ENCODE measurements around the gene ARL10.

ARL10 gene

DNA sequence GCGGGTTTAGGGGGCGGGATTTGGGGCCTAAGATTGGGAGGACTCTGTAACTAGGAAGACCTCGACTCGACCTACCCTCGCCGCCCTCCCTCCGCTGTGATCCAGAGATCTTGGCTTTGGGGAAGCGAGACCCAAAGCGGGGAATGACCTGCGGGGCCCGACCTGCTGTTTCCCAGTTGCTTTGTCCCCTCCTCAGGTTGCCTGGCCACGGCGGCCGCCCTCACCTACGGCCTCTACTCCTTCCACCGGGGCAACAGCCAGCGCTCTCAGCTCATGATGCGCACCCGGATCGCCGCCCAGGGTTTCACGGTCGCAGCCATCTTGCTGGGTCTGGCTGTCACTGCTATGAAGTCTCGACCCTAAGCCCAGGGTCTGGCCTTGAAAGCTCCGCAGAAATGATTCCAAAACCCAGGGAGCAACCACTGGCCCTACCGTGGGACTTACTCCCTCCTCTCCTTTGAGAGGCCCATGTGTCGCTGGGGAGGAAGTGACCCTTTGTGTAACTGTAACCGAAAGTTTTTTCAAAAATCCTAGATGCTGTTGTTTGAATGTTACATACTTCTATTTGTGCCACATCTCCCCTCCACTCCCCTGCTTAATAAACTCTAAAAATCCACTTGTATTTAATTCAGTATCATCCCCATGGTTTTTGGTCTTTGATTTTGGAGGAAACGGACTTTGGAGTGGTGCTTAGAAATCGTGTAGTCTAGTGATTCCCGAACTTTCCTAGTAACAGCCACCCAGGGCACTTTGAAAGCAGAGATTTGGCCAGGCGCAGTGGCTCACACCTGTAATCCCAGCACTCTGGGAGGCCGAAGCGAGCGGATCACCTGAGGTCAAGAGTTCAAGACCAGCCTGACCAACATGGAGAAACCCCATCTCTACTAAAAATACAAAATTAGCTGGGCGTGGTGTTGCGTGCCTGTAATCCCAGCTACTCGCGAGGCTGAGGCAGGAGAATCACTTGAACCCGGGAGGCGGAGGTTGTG lies 24.1 kb downstream of the ARL10 start:
- Mint-ChIP-seq H3K4me3 (peak overlapping the region; percentile 98), H3K27me3 (no peaks in the 10 kb centered on the region), H3K27ac (peak overlapping the region; percentile 100), H3K4me1 (ENCODE audit: low read depth) (peaks cover 35% of the 10 kb centered on the region), H3K36me3 (ENCODE audit: low read depth) (peaks cover 92% of the 10 kb centered on the region), H3K9me3 (no peaks in the 10 kb centered on the region)
- no peak for DNase-seq

GRCh38 chr5:176391479-176391878 lies 26.2 kb downstream of the ARL10 start:
- Mint-ChIP-seq H3K27ac (peak overlapping the region; percentile 78), H3K27me3 (no peaks in the 10 kb centered on the region), H3K9me3 (no peaks in the 10 kb centered on the region), H3K4me3 (no peak overlapping the region), H3K4me1 (ENCODE audit: low read depth) (peaks cover 19% of the 10 kb centered on the region), H3K36me3 (ENCODE audit: low read depth) (peaks cover 85% of the 10 kb centered on the region)
- DNase-seq = no peak

DNA sequence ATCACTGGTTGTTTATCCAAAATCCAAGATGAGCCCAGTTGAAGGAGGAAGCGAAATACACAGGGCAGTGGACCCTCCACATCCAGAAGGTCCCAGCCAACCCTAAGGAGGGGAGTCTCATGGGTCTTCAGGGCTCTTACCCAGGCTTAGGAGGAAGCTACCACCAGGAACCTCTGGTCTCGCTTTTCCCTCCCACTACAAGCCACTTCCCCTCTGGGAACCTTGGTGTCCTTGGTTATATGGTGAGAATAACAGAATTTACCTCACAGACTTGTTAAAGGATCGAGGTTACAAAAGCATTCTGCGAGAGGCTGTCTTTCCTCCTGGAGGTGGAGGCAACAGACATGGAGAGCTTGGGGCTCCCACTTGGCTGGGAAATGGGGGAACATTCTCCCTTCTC lies 26.7 kb downstream of the ARL10 start:
- Mint-ChIP-seq H3K36me3 (ENCODE audit: low read depth) (peaks cover 85% of the 10 kb centered on the region), H3K4me3 (no peak overlapping the region)

DNA sequence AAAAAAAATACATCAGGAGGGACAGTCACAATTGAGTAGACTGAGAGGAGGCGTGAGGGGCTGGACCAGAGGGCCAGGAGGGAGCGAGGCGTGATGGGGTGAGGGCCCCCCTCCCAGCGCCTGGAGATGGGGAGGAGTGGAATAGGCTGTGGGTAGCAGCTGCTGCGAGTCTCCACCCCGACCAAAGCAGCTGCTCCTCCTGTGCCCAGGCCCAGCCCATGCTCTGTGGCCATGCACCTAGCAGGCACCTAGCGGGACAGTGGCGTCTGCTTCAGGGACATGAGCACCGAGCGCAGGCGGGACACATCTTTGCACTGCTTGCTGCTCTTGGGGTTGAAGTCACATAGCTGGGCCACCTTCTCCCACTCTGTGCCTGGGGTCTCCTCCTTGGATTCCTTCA lies 27.2 kb downstream of the ARL10 start:
- no peak for DNase-seq
- peaks cover 81% of the 10 kb centered on the region for H3K36me3 Mint-ChIP-seq (ENCODE audit: low read depth)
- no peaks in the 10 kb centered on the region for H3K27me3 Mint-ChIP-seq
- H3K4me1 Mint-ChIP-seq (ENCODE audit: low read depth) = peaks cover 9% of the 10 kb centered on the region
- no peaks in the 10 kb centered on the region for H3K9me3 Mint-ChIP-seq
- no peak overlapping the region for H3K4me3 Mint-ChIP-seq
- H3K27ac Mint-ChIP-seq = peak overlapping the region; percentile 78

More for the DNA sequence above, 26.7 kb downstream of the ARL10 start:
- H3K4me1 Mint-ChIP-seq (ENCODE audit: low read depth) = peaks cover 13% of the 10 kb centered on the region
- H3K27me3 Mint-ChIP-seq = no peaks in the 10 kb centered on the region
- DNase-seq = no peak
- no peaks in the 10 kb centered on the region for H3K9me3 Mint-ChIP-seq
- H3K27ac Mint-ChIP-seq = peak overlapping the region; percentile 78

- Mint-ChIP-seq H3K36me3 (ENCODE audit: low read depth) (peaks cover 79% of the 10 kb centered on the region), H3K27ac (no peak overlapping the region), H3K4me1 (ENCODE audit: low read depth) (peaks cover 8% of the 10 kb centered on the region), H3K4me3 (no peak overlapping the region), H3K9me3 (no peaks in the 10 kb centered on the region), H3K27me3 (no peaks in the 10 kb centered on the region)
- DNase-seq = no peak
Observed at GRCh38 chr5:176394096-176394495, 28.8 kb downstream of the ARL10 start.

- H3K27me3 Mint-ChIP-seq = no peaks in the 10 kb centered on the region
- peaks cover 4% of the 10 kb centered on the region for H3K4me1 Mint-ChIP-seq (ENCODE audit: low read depth)
- no peaks in the 10 kb centered on the region for H3K9me3 Mint-ChIP-seq
- no peak overlapping the region for H3K27ac Mint-ChIP-seq
- peaks cover 73% of the 10 kb centered on the region for H3K36me3 Mint-ChIP-seq (ENCODE audit: low read depth)
- H3K4me3 Mint-ChIP-seq = no peak overlapping the region
- no peak for DNase-seq
Observed at GRCh38 chr5:176394881-176395675, 29.8 kb downstream of the ARL10 start.

GRCh38 chr5:176396330-176396729 lies 31.0 kb downstream of the ARL10 start:
- peaks cover 68% of the 10 kb centered on the region for H3K36me3 Mint-ChIP-seq (ENCODE audit: low read depth)
- DNase-seq = no peak
- no peaks in the 10 kb centered on the region for H3K4me1 Mint-ChIP-seq (ENCODE audit: low read depth)
- no peaks in the 10 kb centered on the region for H3K9me3 Mint-ChIP-seq
- H3K27me3 Mint-ChIP-seq = no peaks in the 10 kb centered on the region
- H3K27ac Mint-ChIP-seq = no peak overlapping the region
- H3K4me3 Mint-ChIP-seq = no peak overlapping the region

GRCh38 chr5:176397736-176398420 lies 32.6 kb downstream of the ARL10 start:
- Mint-ChIP-seq H3K27ac (no peak overlapping the region), H3K9me3 (no peaks in the 10 kb centered on the region), H3K4me3 (no peak overlapping the region), H3K36me3 (ENCODE audit: low read depth) (peaks cover 62% of the 10 kb centered on the region), H3K4me1 (ENCODE audit: low read depth) (no peaks in the 10 kb centered on the region), H3K27me3 (no peaks in the 10 kb centered on the region)
- DNase-seq = no peak

DNA sequence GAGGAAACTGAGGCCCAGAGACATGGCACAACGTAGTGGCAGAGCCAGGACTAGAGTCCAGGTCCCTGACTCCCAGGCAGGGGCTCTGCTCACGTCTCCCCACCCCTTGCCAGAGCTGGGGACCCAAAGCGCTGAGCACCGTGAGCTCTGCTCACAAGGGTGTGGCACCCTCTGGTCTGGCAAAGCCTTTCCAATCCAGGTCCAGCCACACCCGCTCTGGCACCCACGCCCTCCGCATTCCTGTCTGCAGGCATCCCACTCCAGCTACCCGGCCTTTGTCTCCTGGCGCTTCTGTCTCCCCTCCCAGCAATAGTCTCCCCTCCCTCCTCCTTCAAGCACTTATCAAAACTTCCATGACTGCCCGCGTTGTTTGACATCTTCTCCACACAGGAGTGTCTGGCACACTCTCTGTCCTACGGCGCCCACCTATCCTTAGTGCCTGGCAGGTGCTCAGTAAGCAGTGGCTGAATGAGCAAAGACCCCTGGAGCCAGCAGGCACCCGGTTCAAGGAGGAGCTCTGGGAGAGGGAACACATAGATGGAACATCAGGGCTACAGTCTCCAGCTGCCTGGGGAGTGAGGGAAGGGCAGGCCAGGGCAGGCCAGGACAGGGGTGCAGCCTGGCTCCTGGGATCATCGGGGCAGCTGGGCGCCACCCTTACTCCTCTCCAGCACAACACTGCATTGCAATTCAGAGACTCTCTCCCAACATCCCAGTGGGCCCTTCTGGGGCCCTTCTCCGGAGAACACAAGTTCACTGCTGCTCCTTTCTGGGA lies 35.3 kb downstream of the ARL10 start:
- no peak overlapping the region for H3K27ac Mint-ChIP-seq
- H3K9me3 Mint-ChIP-seq = no peaks in the 10 kb centered on the region
- peak; percentile 9 for DNase-seq

GRCh38 chr5:176401281-176402205 lies 36.3 kb downstream of the ARL10 start:
- peak overlapping the region; percentile 11 for H3K27ac Mint-ChIP-seq
- H3K4me1 Mint-ChIP-seq (ENCODE audit: low read depth) = no peaks in the 10 kb centered on the region
- peaks cover 53% of the 10 kb centered on the region for H3K36me3 Mint-ChIP-seq (ENCODE audit: low read depth)
- H3K9me3 Mint-ChIP-seq = no peaks in the 10 kb centered on the region
- no peak overlapping the region for H3K4me3 Mint-ChIP-seq
- H3K27me3 Mint-ChIP-seq = no peaks in the 10 kb centered on the region
- peak; percentile 9 for DNase-seq

More for the DNA sequence above, 35.3 kb downstream of the ARL10 start:
- Mint-ChIP-seq H3K27me3 (no peaks in the 10 kb centered on the region), H3K4me1 (ENCODE audit: low read depth) (no peaks in the 10 kb centered on the region), H3K4me3 (no peak overlapping the region), H3K36me3 (ENCODE audit: low read depth) (peaks cover 49% of the 10 kb centered on the region)

DNA sequence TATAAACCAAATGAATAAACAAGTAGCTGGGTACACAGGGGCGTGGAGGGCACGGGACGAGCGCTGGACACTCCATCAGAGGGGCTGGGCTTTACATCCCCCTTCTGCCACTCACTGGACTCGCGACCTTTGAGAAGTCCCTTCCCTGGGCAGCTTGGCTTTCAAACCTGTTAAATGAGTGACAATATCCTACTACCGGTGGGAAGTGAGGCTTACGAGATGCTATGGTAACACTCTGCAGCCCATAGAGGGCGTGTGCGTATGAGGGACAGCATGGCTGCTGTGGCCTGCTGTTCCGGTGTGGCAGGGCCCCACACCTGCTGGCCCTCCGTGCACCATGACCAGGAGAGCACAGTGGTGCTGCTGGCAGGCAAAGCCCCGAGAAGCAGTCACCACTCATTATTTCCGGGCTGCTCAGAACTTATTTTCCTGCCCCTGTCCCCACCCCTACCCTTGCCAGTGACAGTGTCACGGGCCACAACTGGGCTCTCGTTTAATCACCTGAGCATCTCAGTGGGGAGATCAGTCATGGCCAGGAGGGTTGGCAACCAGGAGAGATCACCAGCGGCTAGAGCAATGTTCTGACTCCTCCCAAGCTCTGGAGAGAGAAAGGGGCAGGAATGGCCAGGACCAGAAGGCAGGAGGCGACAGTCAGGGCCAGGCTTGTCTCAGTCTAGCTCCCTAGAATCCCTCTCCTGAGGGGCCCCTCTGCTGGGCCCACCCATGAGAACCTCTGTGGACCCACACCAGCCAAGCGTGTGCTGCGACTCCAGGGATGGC lies 40.6 kb downstream of the ARL10 start:
- no peak overlapping the region for H3K4me3 Mint-ChIP-seq
- no peaks in the 10 kb centered on the region for H3K9me3 Mint-ChIP-seq
- H3K4me1 Mint-ChIP-seq (ENCODE audit: low read depth) = peaks cover under 1% of the 10 kb centered on the region
- H3K27me3 Mint-ChIP-seq = no peaks in the 10 kb centered on the region
- H3K36me3 Mint-ChIP-seq (ENCODE audit: low read depth) = peaks cover 62% of the 10 kb centered on the region
- peak overlapping the region; percentile 40 for H3K27ac Mint-ChIP-seq
- peak; percentile 12 for DNase-seq

DNA sequence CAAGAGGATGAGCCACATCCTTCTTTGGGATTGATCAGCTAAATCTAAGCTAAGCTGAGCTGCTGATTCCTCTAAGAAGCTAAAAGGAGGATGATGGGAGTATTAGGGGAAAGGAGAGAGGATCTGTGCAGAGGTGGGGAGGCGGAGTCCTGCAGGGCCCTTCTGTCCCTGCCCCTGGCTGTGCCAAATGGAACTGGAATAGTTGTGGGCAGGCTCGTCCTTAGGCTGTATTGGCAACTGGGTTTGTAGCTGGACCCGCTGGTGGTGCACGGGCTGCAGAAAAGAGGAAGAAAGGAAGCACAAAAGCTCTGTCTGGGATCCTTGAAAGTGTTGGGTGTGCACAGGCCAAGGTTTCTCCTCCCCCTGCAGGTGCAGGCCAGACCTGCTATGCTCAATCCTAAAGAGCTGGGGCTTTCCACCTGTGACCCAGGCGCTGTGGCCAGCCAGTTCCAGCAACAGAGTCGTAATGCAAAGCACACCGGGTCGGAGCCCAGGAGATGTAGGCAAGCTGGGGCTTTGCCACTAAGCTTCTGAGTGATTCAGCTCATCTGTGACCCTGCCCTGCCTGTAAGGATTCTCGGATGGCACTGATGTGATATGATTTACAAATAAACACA lies 41.3 kb downstream of the ARL10 start:
- peaks cover 56% of the 10 kb centered on the region for H3K36me3 Mint-ChIP-seq (ENCODE audit: low read depth)
- H3K9me3 Mint-ChIP-seq = no peaks in the 10 kb centered on the region
- no peak for DNase-seq
- no peak overlapping the region for H3K27ac Mint-ChIP-seq
- H3K27me3 Mint-ChIP-seq = no peaks in the 10 kb centered on the region
- H3K4me3 Mint-ChIP-seq = no peak overlapping the region
- peaks cover 7% of the 10 kb centered on the region for H3K4me1 Mint-ChIP-seq (ENCODE audit: low read depth)
